GM23248 (cell line): ENCODE measurements around the gene ITGB2. TPM values are rescaled to one million over a fixed set of nuclear protein-coding genes. Genes with fewer than 3 reads are reported as not detected.

Source experiments
- DNase-seq: peaks from one replicate; pipeline ENCODE4 v3.0.0-alpha.2; 2015
- H2AFZ ChIP-seq: fragments of 200-600 bp; sonication (generic); 2 replicates; pipeline ENCODE4 v1.6.1; 2016; ENCODE audit warnings: antibody characterized with exemption
- H3F3A ChIP-seq: fragments of 200-600 bp; sonication (generic); 2 replicates; pipeline ENCODE4 v1.6.1; 2016; ENCODE audit warnings: mild to moderate bottlenecking, antibody characterized with exemption, mixed run types; ENCODE audit not compliant: insufficient read depth
- H3K27ac ChIP-seq: fragments of 200-600 bp; sonication (generic); 2 replicates; pipeline ENCODE4 v1.5.1; 2016; ENCODE audit warnings: mild to moderate bottlenecking
- H3K27me3 ChIP-seq: fragments of 200-600 bp; sonication (generic); replicated peaks from 2 replicates; pipeline ENCODE4 v1.6.1; 2016; ENCODE audit warnings: mild to moderate bottlenecking; ENCODE audit not compliant: insufficient read depth
- H3K36me3 ChIP-seq: fragments of 200-600 bp; sonication (generic); 2 replicates; pipeline ENCODE4 v1.6.1; 2016; ENCODE audit warnings: low read depth, mild to moderate bottlenecking
- H3K4me1 ChIP-seq: fragments of 200-600 bp; sonication (generic); 2 replicates; pipeline ENCODE4 v1.6.1; 2016; ENCODE audit warnings: mild to moderate bottlenecking; ENCODE audit not compliant: insufficient read depth
- H3K4me2 ChIP-seq: fragments of 200-600 bp; sonication (generic); one replicate; pipeline ENCODE4 v1.6.1; 2016; ENCODE audit warnings: mild to moderate bottlenecking; ENCODE audit not compliant: unreplicated experiment
- H3K4me3 ChIP-seq: fragments of 200-600 bp; sonication (generic); 2 replicates; pipeline ENCODE4 v1.5.1; 2016; ENCODE audit warnings: mild to moderate bottlenecking
- H3K79me2 ChIP-seq: fragments of 200-600 bp; sonication (generic); 2 replicates; pipeline ENCODE4 v1.6.1; 2016; ENCODE audit warnings: mild to moderate bottlenecking; ENCODE audit not compliant: insufficient read depth
- H3K9ac ChIP-seq: fragments of 200-600 bp; sonication (generic); 2 replicates; pipeline ENCODE4 v1.6.1; 2016; ENCODE audit warnings: mild to moderate bottlenecking
- H3K9me2 ChIP-seq: fragments of 200-600 bp; sonication (generic); 2 replicates; pipeline ENCODE4 v1.6.1; 2016; ENCODE audit warnings: mixed run types, mild to moderate bottlenecking, moderate library complexity; ENCODE audit not compliant: insufficient read depth
- H3K9me3 ChIP-seq: fragments of 200-600 bp; sonication (generic); one replicate; pipeline ENCODE4 v1.6.1; 2017; ENCODE audit warnings: low read depth
- H4K20me1 ChIP-seq: fragments of 200-600 bp; sonication (generic); 2 replicates; pipeline ENCODE4 v1.6.0; 2016; ENCODE audit not compliant: insufficient read depth
- EZH2 ChIP-seq: fragments of 200-600 bp; sonication (generic); IDR thresholded peaks from 2 replicates; pipeline ENCODE4 v1.6.1; 2018; ENCODE audit warnings: antibody characterized with exemption, mild to moderate bottlenecking; ENCODE audit not compliant: insufficient read depth, poor library complexity, severe bottlenecking
- EZH2phosphoT487 ChIP-seq: fragments of 200-600 bp; sonication (generic); IDR thresholded peaks from 2 replicates; pipeline ENCODE4 v1.6.1; 2018; ENCODE audit warnings: antibody characterized with exemption, moderate library complexity, mild to moderate bottlenecking, low read depth; ENCODE audit not compliant: insufficient read depth
- WGBS, 2 experiments: methylation state at CpG; one replicate each; pipeline ENCODE4 v1.1.6; 2015 to 2017; ENCODE audit warnings: low lambda C conversion rate in 2 of 2, low coverage in 1 of 2; ENCODE audit errors: missing lambda C conversion rate in 2 of 2; 5-methylcytosine and 5-hydroxymethylcytosine counted together
- in situ Hi-C: fragments of 300-500 bp; cut with MboI; formaldehyde crosslinking; loops from 2 replicates; pipeline ENCODE4 v1.15.0; 2020
- polyA plus RNA-seq: library from polyadenylated mRNA; unstranded; fragments of >200 nt; fragmentation: Nextera tagmentation; extraction: Ambion mirVana; gene quantifications from 2 replicates; pipeline ENCODE4 v1.2.1, GENCODE V29; 2016
- total RNA-seq: library from RNA; depleted of rRNA; stranded (reverse); fragments of >200 nt; shearing (Covaris generic); gene quantifications from 2 replicates; pipeline ENCODE4 v1.2.3, GENCODE V29; 2014

The ITGB2 gene
- total and polyA plus RNA-seq, 2 experiments from 2014 or later: 1.3 to 2.2 TPM

GRCh38 chr21:44874240-44874496 lies 46.5 kb downstream of the ITGB2 start:
- Histone ChIP-seq H3K36me3 (no peaks in the 10 kb centered on the region), H3K4me1 (peaks cover 31% of the 10 kb centered on the region), H4K20me1 (no peaks in the 10 kb centered on the region), H3F3A (peaks cover 35% of the 10 kb centered on the region), H3K4me3 (peak overlapping the region; percentile 95), H3K27ac (peak overlapping the region; percentile 54), H3K9ac (peak overlapping the region; percentile 81), H3K9me2 (no peaks in the 10 kb centered on the region), H3K4me2 (peak overlapping the region; percentile 82), H3K79me2 (peaks cover 41% of the 10 kb centered on the region), H3K9me3 (no peaks in the 10 kb centered on the region), H3K27me3 (no peaks in the 10 kb centered on the region), H2AFZ (peak overlapping the region; percentile 80)
- 6 to 12% methylated on average over 14 to 20 of the region's 20 CpGs for WGBS, 2 experiments
- TF ChIP-seq EZH2phosphoT487 (no peak), EZH2 (no peak)
- DNase-seq: no peak
- in situ Hi-C loops: no loop called here

- H3K9me2 ChIP-seq: no peaks in the 10 kb centered on the region
- peaks cover 40% of the 10 kb centered on the region for H3F3A ChIP-seq
- peak within 1 kb of the TSS; percentile 95 for H3K4me2 ChIP-seq
- TF ChIP-seq EZH2 (no peak), EZH2phosphoT487 (no peak)
- H2AFZ ChIP-seq: peak within 1 kb of the TSS; percentile 80
- H3K9ac ChIP-seq: peak within 1 kb of the TSS; percentile 81
- peak within 1 kb of the TSS; percentile 70 for H3K27ac ChIP-seq
- no peaks in the 10 kb centered on the region for H3K36me3 ChIP-seq
- peaks cover 47% of the 10 kb centered on the region for H3K79me2 ChIP-seq
- no peaks in the 10 kb centered on the region for H3K27me3 ChIP-seq
- peaks cover 36% of the 10 kb centered on the region for H3K4me1 ChIP-seq
- H3K9me3 ChIP-seq: no peaks in the 10 kb centered on the region
- H4K20me1 ChIP-seq: no peaks in the 10 kb centered on the region
- 1 to 3% methylated on average over 52 to 82 of the region's 123 CpGs for WGBS, 2 experiments
- H3K4me3 ChIP-seq: peak within 1 kb of the TSS; percentile 95
- DNase-seq: peak; percentile 99
- in situ Hi-C loops: no loop called here
Observed at GRCh38 chr21:44873356-44874239, 47.1 kb downstream of the ITGB2 start, which contains the start of gene PTTG1IP. Gene PTTG1IP, minus strand, starts transcription at chr21:44873690. Its CDS starts 74 bp downstream, at chr21:44873616.

- peaks cover 44% of the 10 kb centered on the region for H3K4me1 ChIP-seq
- TF ChIP-seq EZH2: no peak
- no peak for TF ChIP-seq EZH2phosphoT487
- DNase-seq: peak; percentile 61
- WGBS, 2 experiments: 1% methylated on average over 43 to 63 of the region's 65 CpGs
- peaks cover 55% of the 10 kb centered on the region for H3K79me2 ChIP-seq
- no peaks in the 10 kb centered on the region for H3K27me3 ChIP-seq
- peak overlapping the region; percentile 95 for H3K4me2 ChIP-seq
- peaks cover 48% of the 10 kb centered on the region for H3F3A ChIP-seq
- in situ Hi-C loops: no loop called here
- H3K4me3 ChIP-seq: peak overlapping the region; percentile 95
- peak overlapping the region; percentile 70 for H3K27ac ChIP-seq
- no peak overlapping the region for H2AFZ ChIP-seq
- H3K36me3 ChIP-seq: no peaks in the 10 kb centered on the region
- H3K9me2 ChIP-seq: no peaks in the 10 kb centered on the region
- peak overlapping the region; percentile 81 for H3K9ac ChIP-seq
- no peaks in the 10 kb centered on the region for H4K20me1 ChIP-seq
- no peaks in the 10 kb centered on the region for H3K9me3 ChIP-seq
Observed at GRCh38 chr21:44872649-44873355, 47.9 kb downstream of the ITGB2 start.

DNA sequence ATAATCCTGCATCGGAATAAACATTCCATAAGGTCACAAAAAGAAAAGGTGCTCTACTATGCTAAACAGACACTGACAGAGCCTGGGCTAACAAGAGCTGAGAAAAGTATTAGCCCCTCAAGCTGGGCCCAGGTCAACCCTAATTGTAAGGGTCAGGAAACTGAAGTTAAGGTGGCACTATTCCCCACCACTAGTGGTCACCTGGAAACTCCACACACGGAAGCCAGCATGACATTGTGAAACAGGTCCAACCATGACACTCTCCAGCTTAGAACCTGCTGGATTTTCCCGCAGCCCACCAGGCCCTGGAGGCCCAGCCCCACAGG lies 48.4 kb downstream of the ITGB2 start:
- 16 to 17% methylated on average over 3 of the region's 3 CpGs for WGBS, 2 experiments
- peaks cover 49% of the 10 kb centered on the region for H3K4me1 ChIP-seq
- in situ Hi-C loops: no loop called here

More for the DNA sequence above, 48.4 kb downstream of the ITGB2 start:
- Histone ChIP-seq H3K9ac (peak overlapping the region; percentile 81), H3K27me3 (no peaks in the 10 kb centered on the region), H3K9me2 (no peaks in the 10 kb centered on the region), H3K27ac (peak overlapping the region; percentile 70), H3K79me2 (peaks cover 60% of the 10 kb centered on the region), H3K9me3 (no peaks in the 10 kb centered on the region), H2AFZ (no peak overlapping the region), H3K4me3 (peak overlapping the region; percentile 95), H3K4me2 (peak overlapping the region; percentile 95), H3K36me3 (no peaks in the 10 kb centered on the region), H4K20me1 (no peaks in the 10 kb centered on the region), H3F3A (peaks cover 53% of the 10 kb centered on the region)
- TF ChIP-seq EZH2: no peak
- TF ChIP-seq EZH2phosphoT487: no peak
- no peak for DNase-seq
